GM23248 (cell line): ENCODE results near the gene WDR11. TPM values are rescaled to one million over a fixed set of nuclear protein-coding genes. Genes with fewer than 3 reads are reported as not detected.

Experiments
- DNase-seq: peaks from one replicate; pipeline ENCODE4 v3.0.0-alpha.2; 2015
- H2AFZ ChIP-seq: fragments of 200-600 bp; sonication (generic); 2 replicates; pipeline ENCODE4 v1.6.1; 2016; ENCODE audit warnings: antibody characterized with exemption
- H3F3A ChIP-seq: fragments of 200-600 bp; sonication (generic); 2 replicates; pipeline ENCODE4 v1.6.1; 2016; ENCODE audit warnings: mild to moderate bottlenecking, antibody characterized with exemption, mixed run types; ENCODE audit not compliant: insufficient read depth
- H3K27ac ChIP-seq: fragments of 200-600 bp; sonication (generic); 2 replicates; pipeline ENCODE4 v1.5.1; 2016; ENCODE audit warnings: mild to moderate bottlenecking
- H3K27me3 ChIP-seq: fragments of 200-600 bp; sonication (generic); replicated peaks from 2 replicates; pipeline ENCODE4 v1.6.1; 2016; ENCODE audit warnings: mild to moderate bottlenecking; ENCODE audit not compliant: insufficient read depth
- H3K36me3 ChIP-seq: fragments of 200-600 bp; sonication (generic); 2 replicates; pipeline ENCODE4 v1.6.1; 2016; ENCODE audit warnings: low read depth, mild to moderate bottlenecking
- H3K4me1 ChIP-seq: fragments of 200-600 bp; sonication (generic); 2 replicates; pipeline ENCODE4 v1.6.1; 2016; ENCODE audit warnings: mild to moderate bottlenecking; ENCODE audit not compliant: insufficient read depth
- H3K4me2 ChIP-seq: fragments of 200-600 bp; sonication (generic); one replicate; pipeline ENCODE4 v1.6.1; 2016; ENCODE audit warnings: mild to moderate bottlenecking; ENCODE audit not compliant: unreplicated experiment
- H3K4me3 ChIP-seq: fragments of 200-600 bp; sonication (generic); 2 replicates; pipeline ENCODE4 v1.5.1; 2016; ENCODE audit warnings: mild to moderate bottlenecking
- H3K79me2 ChIP-seq: fragments of 200-600 bp; sonication (generic); 2 replicates; pipeline ENCODE4 v1.6.1; 2016; ENCODE audit warnings: mild to moderate bottlenecking; ENCODE audit not compliant: insufficient read depth
- H3K9ac ChIP-seq: fragments of 200-600 bp; sonication (generic); 2 replicates; pipeline ENCODE4 v1.6.1; 2016; ENCODE audit warnings: mild to moderate bottlenecking
- H3K9me2 ChIP-seq: fragments of 200-600 bp; sonication (generic); 2 replicates; pipeline ENCODE4 v1.6.1; 2016; ENCODE audit warnings: mixed run types, mild to moderate bottlenecking, moderate library complexity; ENCODE audit not compliant: insufficient read depth
- H3K9me3 ChIP-seq: fragments of 200-600 bp; sonication (generic); one replicate; pipeline ENCODE4 v1.6.1; 2017; ENCODE audit warnings: low read depth
- H4K20me1 ChIP-seq: fragments of 200-600 bp; sonication (generic); 2 replicates; pipeline ENCODE4 v1.6.0; 2016; ENCODE audit not compliant: insufficient read depth
- EZH2 ChIP-seq: fragments of 200-600 bp; sonication (generic); IDR thresholded peaks from 2 replicates; pipeline ENCODE4 v1.6.1; 2018; ENCODE audit warnings: antibody characterized with exemption, mild to moderate bottlenecking; ENCODE audit not compliant: insufficient read depth, poor library complexity, severe bottlenecking
- EZH2phosphoT487 ChIP-seq: fragments of 200-600 bp; sonication (generic); IDR thresholded peaks from 2 replicates; pipeline ENCODE4 v1.6.1; 2018; ENCODE audit warnings: antibody characterized with exemption, moderate library complexity, mild to moderate bottlenecking, low read depth; ENCODE audit not compliant: insufficient read depth
- WGBS, 2 experiments: methylation state at CpG; one replicate each; pipeline ENCODE4 v1.1.6; 2015 to 2017; ENCODE audit warnings: low lambda C conversion rate in 2 of 2, low coverage in 1 of 2; ENCODE audit errors: missing lambda C conversion rate in 2 of 2; 5-methylcytosine and 5-hydroxymethylcytosine counted together
- in situ Hi-C: fragments of 300-500 bp; cut with MboI; formaldehyde crosslinking; loops from 2 replicates; pipeline ENCODE4 v1.15.0; 2020
- polyA plus RNA-seq: library from polyadenylated mRNA; unstranded; fragments of >200 nt; fragmentation: Nextera tagmentation; extraction: Ambion mirVana; gene quantifications from 2 replicates; pipeline ENCODE4 v1.2.1, GENCODE V29; 2016
- total RNA-seq: library from RNA; depleted of rRNA; stranded (reverse); fragments of >200 nt; shearing (Covaris generic); gene quantifications from 2 replicates; pipeline ENCODE4 v1.2.3, GENCODE V29; 2014

The WDR11 gene
- total and polyA plus RNA-seq, 2 experiments from 2014 or later, result 27.0 to 61.8 TPM

DNA sequence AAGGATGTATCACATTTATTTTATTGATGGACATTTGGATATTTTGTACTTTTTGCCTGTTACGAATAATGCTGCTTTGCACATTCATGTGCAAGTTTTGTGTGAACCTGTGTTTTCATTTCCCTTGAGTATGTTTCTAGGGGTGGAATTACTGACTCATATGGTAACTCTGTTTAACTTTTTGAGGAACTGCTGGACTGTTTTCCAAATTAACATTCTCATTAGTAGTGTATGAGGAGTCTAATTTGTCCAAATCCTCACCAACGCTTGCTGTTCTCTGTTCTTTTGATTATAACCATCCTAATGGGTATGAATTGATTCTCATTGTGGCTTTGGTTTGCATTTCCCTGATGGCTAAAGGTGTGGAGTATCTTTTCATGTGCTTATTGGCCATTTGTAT lies 3.2 kb downstream of the WDR11 start:
- Histone ChIP-seq H3K4me1 (peaks cover 7% of the 10 kb centered on the region), H3K4me3 (no peak overlapping the region), H3K9me2 (peaks cover 4% of the 10 kb centered on the region; the same call in 1 of the 2 replicates), H3K4me2 (no peak overlapping the region), H3K9ac (no peak overlapping the region), H2AFZ (no peak overlapping the region), H3K36me3 (peaks cover 12% of the 10 kb centered on the region), H3K79me2 (peaks cover 83% of the 10 kb centered on the region), H3K27me3 (no peaks in the 10 kb centered on the region), H3K27ac (no peak overlapping the region), H4K20me1 (no peaks in the 10 kb centered on the region), H3K9me3 (no peaks in the 10 kb centered on the region), H3F3A (no peaks in the 10 kb centered on the region)
- no peak for DNase-seq
- 96 to 100% methylated on average over 2 of the region's 2 CpGs for WGBS, 2 experiments
- in situ Hi-C loops, result no loop called here
- TF ChIP-seq EZH2phosphoT487, result no peak
- TF ChIP-seq EZH2, result no peak

DNA sequence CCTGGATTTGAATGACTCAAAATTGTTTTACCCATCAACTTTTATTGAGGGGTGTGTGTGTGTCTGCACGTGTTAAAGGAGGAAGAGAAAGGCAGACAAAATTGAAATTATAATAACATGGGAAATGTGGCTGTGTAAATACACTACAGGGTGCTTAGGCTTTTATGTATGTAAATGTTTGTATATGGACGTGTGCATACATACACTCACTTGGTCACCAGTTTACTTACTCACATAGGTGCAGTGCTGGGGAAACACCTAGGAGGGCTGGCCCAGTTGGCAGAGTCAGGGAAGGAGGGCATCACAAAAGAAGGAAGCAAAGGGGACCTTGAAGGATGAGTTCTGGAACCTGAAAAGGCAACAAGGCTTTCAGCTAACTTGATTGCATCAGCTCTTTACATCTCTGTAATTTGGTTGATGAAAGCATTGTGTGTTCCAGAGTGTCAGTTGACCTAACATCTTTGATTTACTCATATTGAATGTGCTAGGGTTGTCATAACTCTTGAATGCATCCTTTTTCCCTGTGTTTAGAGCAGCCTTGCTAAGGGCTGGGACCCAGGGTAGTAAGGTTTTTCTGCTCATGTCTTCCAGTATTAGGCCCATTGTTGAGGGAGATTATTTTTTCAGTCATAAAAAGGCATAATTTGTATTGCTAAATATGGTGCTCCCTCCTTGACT lies 10.2 kb downstream of the WDR11 start:
- peaks cover 26% of the 10 kb centered on the region for H3K79me2 ChIP-seq
- DNase-seq, result no peak
- no peak overlapping the region for H2AFZ ChIP-seq
- H3K4me2 ChIP-seq, result no peak overlapping the region
- in situ Hi-C loops, result no loop called here
- no peaks in the 10 kb centered on the region for H3K9me3 ChIP-seq
- peaks cover 36% of the 10 kb centered on the region for H3K36me3 ChIP-seq
- TF ChIP-seq EZH2 (no peak), EZH2phosphoT487 (no peak)
- 93 to 95% methylated on average over 2 of the region's 2 CpGs for WGBS, 2 experiments
- H3F3A ChIP-seq, result no peaks in the 10 kb centered on the region
- H3K9me2 ChIP-seq, result no peaks in the 10 kb centered on the region
- H3K9ac ChIP-seq, result no peak overlapping the region
- no peaks in the 10 kb centered on the region for H3K27me3 ChIP-seq
- no peak overlapping the region for H3K4me3 ChIP-seq
- no peaks in the 10 kb centered on the region for H4K20me1 ChIP-seq
- no peak overlapping the region for H3K27ac ChIP-seq
- H3K4me1 ChIP-seq, result no peaks in the 10 kb centered on the region

DNA sequence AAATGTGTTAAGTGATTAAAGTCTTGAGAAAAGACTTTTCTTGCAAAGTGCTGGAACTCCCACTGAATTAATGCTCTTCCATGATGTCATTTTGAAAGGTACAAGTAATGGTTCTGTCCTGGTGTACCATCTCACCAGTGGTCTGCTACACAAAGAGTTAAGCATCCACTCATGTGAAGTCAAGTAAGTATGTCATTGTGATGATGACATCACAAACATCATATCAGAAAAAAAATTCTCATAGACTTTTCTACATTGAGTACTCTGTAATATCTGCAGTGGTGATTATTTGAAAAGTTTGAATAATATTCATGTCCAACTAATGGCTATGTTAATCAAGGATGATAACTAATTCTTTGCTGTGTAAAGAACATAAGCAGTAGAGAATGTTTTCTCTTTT lies 22.6 kb downstream of the WDR11 start:
- no peaks in the 10 kb centered on the region for H3K9me2 ChIP-seq
- H3F3A ChIP-seq, result no peaks in the 10 kb centered on the region
- H3K79me2 ChIP-seq, result no peaks in the 10 kb centered on the region
- no peak for TF ChIP-seq EZH2phosphoT487
- TF ChIP-seq EZH2, result no peak
- H3K27me3 ChIP-seq, result no peaks in the 10 kb centered on the region
- peaks cover 28% of the 10 kb centered on the region for H3K36me3 ChIP-seq
- in situ Hi-C loops, result no loop called here
- no peak overlapping the region for H3K4me3 ChIP-seq
- no peak overlapping the region for H3K9ac ChIP-seq
- no peak overlapping the region for H2AFZ ChIP-seq
- DNase-seq, result no peak
- no peaks in the 10 kb centered on the region for H4K20me1 ChIP-seq
- no peak overlapping the region for H3K4me2 ChIP-seq
- no peak overlapping the region for H3K27ac ChIP-seq
- H3K9me3 ChIP-seq, result no peaks in the 10 kb centered on the region
- H3K4me1 ChIP-seq, result no peaks in the 10 kb centered on the region

DNA sequence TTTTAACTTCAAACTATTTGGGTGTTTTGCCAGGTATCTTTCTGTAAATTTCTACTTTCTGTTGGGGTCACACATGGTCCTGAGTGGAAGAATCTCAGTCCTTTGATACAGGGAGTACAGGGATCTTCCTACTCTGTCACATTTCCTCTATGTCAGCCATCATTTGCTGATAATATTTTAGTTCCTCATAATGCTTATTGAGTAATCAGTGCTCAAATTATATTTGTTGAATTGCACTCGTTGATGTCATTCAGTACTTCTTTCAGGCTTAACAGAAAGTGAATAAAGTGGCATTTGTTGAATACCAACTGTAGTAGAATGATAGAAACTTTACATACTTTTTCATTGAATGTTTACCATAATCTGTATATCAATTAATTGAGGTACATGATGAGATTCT lies 31.9 kb downstream of the WDR11 start:
- no peaks in the 10 kb centered on the region for H3F3A ChIP-seq
- H3K4me1 ChIP-seq, result no peaks in the 10 kb centered on the region
- 96 to 100% methylated on average over 1 of the region's 1 CpG for WGBS, 2 experiments
- no peak for DNase-seq
- peaks cover 53% of the 10 kb centered on the region for H3K36me3 ChIP-seq
- no peaks in the 10 kb centered on the region for H3K79me2 ChIP-seq
- TF ChIP-seq EZH2 (no peak), EZH2phosphoT487 (no peak)
- H3K4me2 ChIP-seq, result no peak overlapping the region
- H3K9me3 ChIP-seq, result no peaks in the 10 kb centered on the region
- H3K9ac ChIP-seq, result no peak overlapping the region
- H2AFZ ChIP-seq, result no peak overlapping the region
- H3K9me2 ChIP-seq, result no peaks in the 10 kb centered on the region
- H3K4me3 ChIP-seq, result no peak overlapping the region
- no peaks in the 10 kb centered on the region for H3K27me3 ChIP-seq
- no peaks in the 10 kb centered on the region for H4K20me1 ChIP-seq
- H3K27ac ChIP-seq, result no peak overlapping the region
- in situ Hi-C loops, result no loop called here

DNA sequence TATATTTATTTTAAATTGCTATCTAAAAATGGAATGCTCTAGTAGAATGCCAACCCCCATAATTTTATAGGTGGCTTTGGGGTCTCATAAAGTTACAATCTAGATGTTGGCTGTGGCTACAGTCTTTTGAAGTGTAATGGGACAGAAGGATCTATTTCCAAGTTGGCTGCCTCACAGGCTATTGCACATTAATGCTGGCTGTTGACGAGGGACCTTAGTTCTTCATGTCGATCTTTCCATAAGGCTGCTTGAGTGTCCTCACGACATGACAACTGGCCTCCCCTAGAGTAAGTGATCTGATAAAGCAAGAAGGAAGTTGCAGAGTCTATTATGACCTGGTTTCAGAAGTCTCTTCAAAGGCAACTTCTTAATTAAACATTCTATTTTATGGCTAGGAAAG lies 36.3 kb downstream of the WDR11 start:
- peaks cover 57% of the 10 kb centered on the region for H3K36me3 ChIP-seq
- WGBS, 2 experiments, result 69 to 83% methylated on average over 3 of the region's 3 CpGs
- H3F3A ChIP-seq, result no peaks in the 10 kb centered on the region
- no peak overlapping the region for H2AFZ ChIP-seq
- H3K27ac ChIP-seq, result no peak overlapping the region
- H3K4me3 ChIP-seq, result no peak overlapping the region
- DNase-seq, result no peak
- TF ChIP-seq EZH2 (no peak), EZH2phosphoT487 (no peak)
- no peak overlapping the region for H3K4me2 ChIP-seq
- H3K79me2 ChIP-seq, result no peaks in the 10 kb centered on the region
- H3K4me1 ChIP-seq, result 0 out of 2 replicates have a peak, but pooled peaks cover 7% of the 10 kb centered on the region
- H4K20me1 ChIP-seq, result no peaks in the 10 kb centered on the region
- no peaks in the 10 kb centered on the region for H3K9me2 ChIP-seq
- H3K9me3 ChIP-seq, result no peaks in the 10 kb centered on the region
- no peak overlapping the region for H3K9ac ChIP-seq
- in situ Hi-C loops, result no loop called here
- H3K27me3 ChIP-seq, result no peaks in the 10 kb centered on the region
